K562 (cell line): ENCODE measurements around the gene MRPL55. TPM values are rescaled to one million over a fixed set of nuclear protein-coding genes. Genes with fewer than 3 reads are reported as not detected.
A peak's percentile ranks its signal among the peaks of the same experiment; 100 is the strongest.

Experiments
- ADNP ChIP-seq: fragments of 200-800 bp; sonication (Bioruptor generic); IDR thresholded peaks from 2 replicates; pipeline ENCODE4 v1.6.1; 2016; ENCODE audit warnings: missing genetic modification characterization, missing compliant biosample characterization
- CAMTA2 ChIP-seq: fragments of 250-450 bp; sonication (Bioruptor Pico); conservative IDR thresholded peaks from 2 replicates; pipeline ENCODE4 v1.5.1; 2022
- CBFA2T2 ChIP-seq: fragments of 450-650 bp; conservative IDR thresholded peaks from 2 replicates; pipeline ENCODE4 v1.6.1; 2017; ENCODE audit warnings: mild to moderate bottlenecking
- CBX5 ChIP-seq: IDR thresholded peaks from 2 replicates; pipeline ENCODE4 v1.6.1; 2014; ENCODE audit warnings: low read depth, borderline replicate concordance
- FOS ChIP-seq: IDR thresholded peaks from 3 replicates; pipeline ENCODE4 v1.6.1; 2011; ENCODE audit not compliant: insufficient read length; ENCODE audit errors: extremely low read depth
- HMG20A ChIP-seq: fragments of 450-650 bp; formaldehyde crosslinking; conservative IDR thresholded peaks from 2 replicates; pipeline ENCODE4 v1.4.0; 2020; ENCODE audit warnings: mild to moderate bottlenecking, mixed read lengths
- KDM1A ChIP-seq, 2 experiments: fragments of 450-650 bp; IDR thresholded peaks; 2 replicates each; pipeline ENCODE4 v1.6.1; 2016; ENCODE audit warnings: mild to moderate bottlenecking in 2 of 2
- MCM3 ChIP-seq: fragments of 450-650 bp; IDR thresholded peaks from 2 replicates; pipeline ENCODE4 v1.6.1; 2016
- NBN ChIP-seq: fragments of 450-650 bp; IDR thresholded peaks from 2 replicates; pipeline ENCODE4 v1.6.1; 2016; ENCODE audit warnings: low read depth, mild to moderate bottlenecking
- NFIX ChIP-seq: fragments of 250-450 bp; sonication (Bioruptor Pico); IDR thresholded peaks from 2 replicates; pipeline ENCODE4 v1.4.0; 2020; ENCODE audit warnings: low read depth, mild to moderate bottlenecking, moderate library complexity
- PHF21A ChIP-seq: fragments of 450-650 bp; IDR thresholded peaks from 2 replicates; pipeline ENCODE4 v1.6.1; 2017; ENCODE audit warnings: low read depth, borderline replicate concordance
- SNRNP70 ChIP-seq: fragments of 200-400 bp; formaldehyde crosslinking; optimal IDR thresholded peaks from 2 replicates; pipeline ENCODE3; 2017; ENCODE audit warnings: low read depth, low read length
- SRSF9 ChIP-seq: fragments of 200-400 bp; formaldehyde crosslinking; IDR thresholded peaks from 2 replicates; pipeline ENCODE4 v1.6.1; 2017; ENCODE audit warnings: low read depth, low read length, borderline replicate concordance
- TAF9B ChIP-seq: fragments of 450-650 bp; IDR thresholded peaks from 2 replicates; pipeline ENCODE4 v1.6.1; 2018; ENCODE audit warnings: mild to moderate bottlenecking; ENCODE audit not compliant: partially characterized antibody
- TRIM24 ChIP-seq, 2 experiments: fragments of 450-650 bp; IDR thresholded peaks; 2 replicates each; pipeline ENCODE4 v1.6.1; 2016
- ZBTB1 ChIP-seq: sonication (generic); formaldehyde crosslinking; IDR thresholded peaks from 2 replicates; pipeline ENCODE4 v1.8.1; 2023; ENCODE audit warnings: missing genetic modification reagents, low read depth, mild to moderate bottlenecking, borderline replicate concordance
- ZFP1 ChIP-seq: fragments of 450-650 bp; formaldehyde crosslinking; IDR thresholded peaks from 2 replicates; pipeline ENCODE4 v1.4.0; 2020; ENCODE audit warnings: mild to moderate bottlenecking, mixed read lengths
- ZNF436 ChIP-seq: fragments of 250-450, 450-650 bp; sonication (Bioruptor Pico); formaldehyde crosslinking; IDR thresholded peaks from 2 replicates; pipeline ENCODE4 v1.7.0; 2020; ENCODE audit warnings: mild to moderate bottlenecking
- ZNF668 ChIP-seq: fragments of 250-450 bp; sonication (Bioruptor Pico); IDR thresholded peaks from 2 replicates; pipeline ENCODE4 v1.8.0; 2022; ENCODE audit warnings: mild to moderate bottlenecking, inconsistent platforms
- polyA plus RNA-seq, 8 experiments: library from polyadenylated mRNA; depleted of rRNA in 4 of 8; stranded (reverse) in 5 of 8; unstranded in 3 of 8; fragments of >200 nt; fragmentation: Nextera tagmentation in 2 of 8; fragmentation: Illumina TruSeq in 1 of 8; extraction: Ambion mirVana in 2 of 8; extraction: Trizol in 1 of 8; gene quantifications; 2 replicates each; pipeline versions ENCODE4 v1.2.1 to v1.2.3, GENCODE V29; 2011 to 2014; ENCODE audit warnings: inconsistent platforms in 1 of 8, missing spikeins in 1 of 8
- total RNA-seq, 7 experiments: library from RNA; depleted of rRNA in 6 of 7; stranded (reverse); fragments of >200 nt in 6 of 7; fragmentation: Illumina TruSeq in 2 of 7; extraction: Trizol in 2 of 7; gene quantifications; 2 replicates each; pipeline versions ENCODE4 v1.2.1 to v1.2.3, GENCODE V29; 2011 to 2021; ENCODE audit warnings: low replicate concordance in 1 of 7
- TF ChIP-seq, protein P1 (sequence below): fragments of 450-650 bp; IDR thresholded peaks from 2 replicates; pipeline ENCODE4 v1.6.1; 2016; ENCODE audit warnings: borderline replicate concordance
- TF ChIP-seq, protein P2 (sequence below): fragments of 450-650 bp; IDR thresholded peaks from one replicate; pipeline ENCODE4 v1.6.1; 2018; ENCODE audit warnings: mild to moderate bottlenecking, moderate library complexity; ENCODE audit not compliant: partially characterized antibody
- TF ChIP-seq, protein P3 (sequence below): fragments of 250-450 bp; sonication (Bioruptor Pico); IDR thresholded peaks from 2 replicates; pipeline ENCODE4 v1.5.0; 2021
- TF ChIP-seq, protein P4 (sequence below): IDR thresholded peaks from 2 replicates; pipeline ENCODE4 v1.6.1; 2016; ENCODE audit warnings: missing genetic modification characterization, missing compliant biosample characterization
- TF ChIP-seq, protein P5 (sequence below): fragments of 250-450 bp; sonication (Bioruptor Pico); IDR thresholded peaks from 2 replicates; pipeline ENCODE4 v1.8.0; 2021; ENCODE audit warnings: moderate library complexity, mild to moderate bottlenecking, inconsistent platforms

The MRPL55 gene
- total and polyA plus RNA-seq, 9 of the 15 experiments (the other 6 are each of a cell fraction or from before 2014, with no cell fraction given) = 34.9 to 228 (median 81.0) TPM

DNA sequence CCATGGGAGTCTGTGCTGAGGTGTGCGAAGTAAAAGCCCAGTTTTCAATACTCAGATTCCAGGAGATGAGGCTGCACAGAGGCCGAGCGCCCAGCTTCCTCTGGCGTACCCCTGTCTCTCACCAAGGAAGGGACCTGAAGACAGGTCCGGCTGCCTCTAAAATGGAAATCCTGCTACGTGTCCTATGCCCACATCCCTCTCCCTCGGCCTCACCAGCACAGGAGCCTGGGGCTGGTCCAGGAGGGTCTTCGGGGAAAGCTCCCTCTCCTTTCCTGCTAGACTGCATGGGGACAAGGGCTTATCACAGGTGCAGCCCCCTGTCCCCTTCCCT is 392 bp downstream of the MRPL55 start (continued):
- TF ChIP-seq ZBTB1 (CRISPR knock-in tag) (no peak), CBX5 (no peak), TRIM24 (IDR thresholded peaks at IDR 0.05) (no peak), NFIX (CRISPR knock-in tag) (no peak), FOS (no peak), KDM1A (IDR thresholded peaks at IDR 0.05) (no peak), SRSF9 (no peak), ADNP (tag) (no peak), ZFP1 (CRISPR knock-in tag) (no peak), NBN (no peak), CAMTA2 (CRISPR knock-in tag) (no peak), ZNF436 (CRISPR knock-in tag) (no peak), CBFA2T2 (no peak), MCM3 (no peak), ZNF668 (CRISPR knock-in tag) (no peak), PHF21A (no peak), SNRNP70 (peak; percentile 50), HMG20A (no peak), TAF9B (no peak)
- TF ChIP-seq, protein P1, sequence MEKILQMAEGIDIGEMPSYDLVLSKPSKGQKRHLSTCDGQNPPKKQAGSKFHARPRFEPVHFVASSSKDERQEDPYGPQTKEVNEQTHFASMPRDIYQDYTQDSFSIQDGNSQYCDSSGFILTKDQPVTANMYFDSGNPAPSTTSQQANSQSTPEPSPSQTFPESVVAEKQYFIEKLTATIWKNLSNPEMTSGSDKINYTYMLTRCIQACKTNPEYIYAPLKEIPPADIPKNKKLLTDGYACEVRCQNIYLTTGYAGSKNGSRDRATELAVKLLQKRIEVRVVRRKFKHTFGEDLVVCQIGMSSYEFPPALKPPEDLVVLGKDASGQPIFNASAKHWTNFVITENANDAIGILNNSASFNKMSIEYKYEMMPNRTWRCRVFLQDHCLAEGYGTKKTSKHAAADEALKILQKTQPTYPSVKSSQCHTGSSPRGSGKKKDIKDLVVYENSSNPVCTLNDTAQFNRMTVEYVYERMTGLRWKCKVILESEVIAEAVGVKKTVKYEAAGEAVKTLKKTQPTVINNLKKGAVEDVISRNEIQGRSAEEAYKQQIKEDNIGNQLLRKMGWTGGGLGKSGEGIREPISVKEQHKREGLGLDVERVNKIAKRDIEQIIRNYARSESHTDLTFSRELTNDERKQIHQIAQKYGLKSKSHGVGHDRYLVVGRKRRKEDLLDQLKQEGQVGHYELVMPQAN = no peak
- TF ChIP-seq, protein P2, sequence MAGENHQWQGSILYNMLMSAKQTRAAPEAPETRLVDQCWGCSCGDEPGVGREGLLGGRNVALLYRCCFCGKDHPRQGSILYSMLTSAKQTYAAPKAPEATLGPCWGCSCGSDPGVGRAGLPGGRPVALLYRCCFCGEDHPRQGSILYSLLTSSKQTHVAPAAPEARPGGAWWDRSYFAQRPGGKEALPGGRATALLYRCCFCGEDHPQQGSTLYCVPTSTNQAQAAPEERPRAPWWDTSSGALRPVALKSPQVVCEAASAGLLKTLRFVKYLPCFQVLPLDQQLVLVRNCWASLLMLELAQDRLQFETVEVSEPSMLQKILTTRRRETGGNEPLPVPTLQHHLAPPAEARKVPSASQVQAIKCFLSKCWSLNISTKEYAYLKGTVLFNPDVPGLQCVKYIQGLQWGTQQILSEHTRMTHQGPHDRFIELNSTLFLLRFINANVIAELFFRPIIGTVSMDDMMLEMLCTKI = no peak
- TF ChIP-seq, protein P3, sequence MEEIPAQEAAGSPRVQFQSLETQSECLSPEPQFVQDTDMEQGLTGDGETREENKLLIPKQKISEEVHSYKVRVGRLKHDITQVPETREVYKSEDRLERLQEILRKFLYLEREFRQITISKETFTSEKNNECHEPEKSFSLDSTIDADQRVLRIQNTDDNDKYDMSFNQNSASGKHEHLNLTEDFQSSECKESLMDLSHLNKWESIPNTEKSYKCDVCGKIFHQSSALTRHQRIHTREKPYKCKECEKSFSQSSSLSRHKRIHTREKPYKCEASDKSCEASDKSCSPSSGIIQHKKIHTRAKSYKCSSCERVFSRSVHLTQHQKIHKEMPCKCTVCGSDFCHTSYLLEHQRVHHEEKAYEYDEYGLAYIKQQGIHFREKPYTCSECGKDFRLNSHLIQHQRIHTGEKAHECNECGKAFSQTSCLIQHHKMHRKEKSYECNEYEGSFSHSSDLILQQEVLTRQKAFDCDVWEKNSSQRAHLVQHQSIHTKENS (CRISPR knock-in tag) = no peak
- TF ChIP-seq, protein P4, sequence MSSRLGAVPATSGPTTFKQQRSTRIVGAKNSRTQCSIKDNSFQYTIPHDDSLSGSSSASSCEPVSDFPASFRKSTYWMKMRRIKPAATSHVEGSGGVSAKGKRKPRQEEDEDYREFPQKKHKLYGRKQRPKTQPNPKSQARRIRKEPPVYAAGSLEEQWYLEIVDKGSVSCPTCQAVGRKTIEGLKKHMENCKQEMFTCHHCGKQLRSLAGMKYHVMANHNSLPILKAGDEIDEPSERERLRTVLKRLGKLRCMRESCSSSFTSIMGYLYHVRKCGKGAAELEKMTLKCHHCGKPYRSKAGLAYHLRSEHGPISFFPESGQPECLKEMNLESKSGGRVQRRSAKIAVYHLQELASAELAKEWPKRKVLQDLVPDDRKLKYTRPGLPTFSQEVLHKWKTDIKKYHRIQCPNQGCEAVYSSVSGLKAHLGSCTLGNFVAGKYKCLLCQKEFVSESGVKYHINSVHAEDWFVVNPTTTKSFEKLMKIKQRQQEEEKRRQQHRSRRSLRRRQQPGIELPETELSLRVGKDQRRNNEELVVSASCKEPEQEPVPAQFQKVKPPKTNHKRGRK (tag) = no peak
- TF ChIP-seq, protein P5, sequence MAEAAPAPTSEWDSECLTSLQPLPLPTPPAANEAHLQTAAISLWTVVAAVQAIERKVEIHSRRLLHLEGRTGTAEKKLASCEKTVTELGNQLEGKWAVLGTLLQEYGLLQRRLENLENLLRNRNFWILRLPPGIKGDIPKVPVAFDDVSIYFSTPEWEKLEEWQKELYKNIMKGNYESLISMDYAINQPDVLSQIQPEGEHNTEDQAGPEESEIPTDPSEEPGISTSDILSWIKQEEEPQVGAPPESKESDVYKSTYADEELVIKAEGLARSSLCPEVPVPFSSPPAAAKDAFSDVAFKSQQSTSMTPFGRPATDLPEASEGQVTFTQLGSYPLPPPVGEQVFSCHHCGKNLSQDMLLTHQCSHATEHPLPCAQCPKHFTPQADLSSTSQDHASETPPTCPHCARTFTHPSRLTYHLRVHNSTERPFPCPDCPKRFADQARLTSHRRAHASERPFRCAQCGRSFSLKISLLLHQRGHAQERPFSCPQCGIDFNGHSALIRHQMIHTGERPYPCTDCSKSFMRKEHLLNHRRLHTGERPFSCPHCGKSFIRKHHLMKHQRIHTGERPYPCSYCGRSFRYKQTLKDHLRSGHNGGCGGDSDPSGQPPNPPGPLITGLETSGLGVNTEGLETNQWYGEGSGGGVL (CRISPR knock-in tag) = no peak
